HCT116 (cell line): ENCODE data around the gene TMEM134. TPM values are rescaled to one million over a fixed set of nuclear protein-coding genes. Genes with fewer than 3 reads are reported as not detected.

ENCODE experiments used
- ATAC-seq: fragments of 200-7000 bp; cut with Tn5 transposase; 2 replicates; pipeline ENCODE4 v1.9.1; 2020; ENCODE audit warnings: mild to moderate bottlenecking, moderate library complexity
- BruUV-seq: library from RNA; stranded (reverse); fragments of 400-500 nt; replicated peaks from 2 replicates; lab custom pipeline; 2021; lab: Mats Ljungman, UMichigan
- CTCF ChIA-PET: fragments of 300-600 bp; sonication (Branson Sonifier 250); formaldehyde crosslinking; loops from one replicate; lab custom pipeline; 2021; ENCODE audit warnings: antibody characterized with exemption; lab: Charles Lee
- POLR2A ChIA-PET: fragments of 300-600, 350-600 bp; sonication (Branson Sonifier 250); formaldehyde crosslinking; loops from one replicate; lab custom pipeline; 2021; ENCODE audit warnings: antibody characterized with exemption; lab: Charles Lee
- RAD21 ChIA-PET, 2 experiments: fragments of 300-600 bp; sonication (Branson Sonifier 250); formaldehyde crosslinking; loops; one replicate each; lab custom pipeline; 2023; ENCODE audit warnings: low total read pairs in 2 of 2; ENCODE audit not compliant: uncharacterized antibody in 2 of 2, unreplicated experiment in 2 of 2, low non-redundant PET in 1 of 2; lab: Charles Lee
- DNase-seq: peaks from one replicate; pipeline ENCODE4 v3.0.0-alpha.2; 2010; ENCODE audit warnings: low read depth, low spot score
- H2AFZ ChIP-seq: fragments of 200-600 bp; shearing (Covaris generic), sonication (generic); 2 replicates; pipeline ENCODE4 v1.6.1; 2017; ENCODE audit warnings: low read depth, mixed run types, mixed read lengths, antibody characterized with exemption, low read length; ENCODE audit not compliant: poor library complexity, severe bottlenecking
- H3K27ac ChIP-seq: 2 replicates; pipeline ENCODE4 v1.5.1; 2012; ENCODE audit warnings: low read depth, low read length
- H3K27me3 ChIP-seq: fragments of 200-600 bp; sonication (generic); 2 replicates; pipeline ENCODE4 v1.6.1; 2016; ENCODE audit warnings: mixed run types, low read length, mixed read lengths; ENCODE audit not compliant: insufficient read depth
- H3K36me3 ChIP-seq, 2 experiments: fragments of 200-500 bp in 1 of 2; fragments of 200-600 bp in 1 of 2; sonication (Bioruptor generic) in 1 of 2; sonication (generic) in 1 of 2; 2 replicates each; pipeline versions ENCODE4 v1.5.1 to v1.6.1; 2014 to 2016; ENCODE audit warnings: low read length in 2 of 2, inconsistent platforms in 1 of 2, mixed read lengths in 1 of 2, mixed run types in 1 of 2; ENCODE audit not compliant: insufficient read depth in 2 of 2, control insufficient read depth in 1 of 2
- H3K4me1 ChIP-seq, 2 experiments: fragments of 200-600 bp in 1 of 2; sonication (generic) in 1 of 2; 2 replicates each; pipeline versions ENCODE4 v1.5.1 to v1.6.1; 2012 to 2017; ENCODE audit warnings: low read length in 2 of 2, inconsistent platforms in 1 of 2, mild to moderate bottlenecking in 1 of 2, mixed read lengths in 1 of 2, mixed run types in 1 of 2, moderate library complexity in 1 of 2; ENCODE audit not compliant: insufficient read depth in 2 of 2, control insufficient read depth in 1 of 2
- H3K4me2 ChIP-seq: fragments of 200-600 bp; sonication (generic); 2 replicates; pipeline ENCODE4 v1.6.1; 2017; ENCODE audit warnings: mixed run types, low read length, mixed read lengths
- H3K4me3 ChIP-seq, 2 experiments: fragments of 200-600 bp in 1 of 2; sonication (generic) in 1 of 2; replicated peaks in 1 of 2; 2 replicates each; pipeline ENCODE4 v1.5.1; 2011 to 2016; ENCODE audit warnings: low read length in 2 of 2, control low read depth in 1 of 2, low read depth in 1 of 2, mild to moderate bottlenecking in 1 of 2, mixed read lengths in 1 of 2, mixed run types in 1 of 2
- H3K79me2 ChIP-seq: fragments of 200-600 bp; sonication (generic); 2 replicates; pipeline ENCODE4 v1.6.1; 2017; ENCODE audit warnings: mild to moderate bottlenecking, mixed run types, low read length, moderate library complexity, mixed read lengths; ENCODE audit not compliant: insufficient read depth
- H3K9ac ChIP-seq: fragments of 200-600 bp; sonication (generic); 2 replicates; pipeline ENCODE4 v1.6.1; 2016; ENCODE audit warnings: low read length, mixed read lengths
- H3K9me2 ChIP-seq: fragments of 200-600 bp; sonication (generic), shearing (Covaris generic); 2 replicates; pipeline ENCODE4 v1.6.1; 2017; ENCODE audit warnings: mixed run types, mild to moderate bottlenecking, moderate library complexity; ENCODE audit not compliant: insufficient read depth
- H3K9me3 ChIP-seq, 2 experiments: fragments of 200-500 bp in 1 of 2; fragments of 200-600 bp in 1 of 2; sonication (Bioruptor generic) in 1 of 2; sonication (generic) in 1 of 2; 2 replicates each; pipeline ENCODE4 v1.6.1; 2014 to 2017; ENCODE audit warnings: low read length in 2 of 2, mixed read lengths in 2 of 2, inconsistent platforms in 1 of 2, low read depth in 1 of 2, mild to moderate bottlenecking in 1 of 2, mixed run types in 1 of 2, moderate library complexity in 1 of 2; ENCODE audit not compliant: control insufficient read depth in 1 of 2, insufficient read depth in 1 of 2
- H4K20me1 ChIP-seq: fragments of 200-600 bp; sonication (generic), shearing (Covaris generic); 2 replicates; pipeline ENCODE4 v1.6.1; 2017; ENCODE audit warnings: mixed run types, mild to moderate bottlenecking, moderate library complexity; ENCODE audit not compliant: insufficient read depth
- REST ChIP-seq: IDR thresholded peaks from 2 replicates; pipeline ENCODE4 v1.6.1; 2012; ENCODE audit warnings: low read depth
- SRF ChIP-seq: IDR thresholded peaks from 2 replicates; pipeline ENCODE4 v1.6.1; 2012; ENCODE audit warnings: low read depth
- intact Hi-C: fragments of 100-400 bp; cut with micrococcal nuclease; formaldehyde crosslinking; loops from 2 replicates; pipeline ENCODE4 v1.10.0; 2022
- total RNA-seq: library from RNA; stranded (reverse); gene quantifications from one replicate; pipeline ENCODE4 v1.2.1, GENCODE V29; 2021; ENCODE audit not compliant: unreplicated experiment

TMEM134 gene
- total RNA-seq, 1 experiment from 2014 or later = 44.2 TPM

- ChIA-PET POLR2A (no interaction called here), CTCF (no interaction called here), RAD21 (no interaction called here)
- ATAC-seq = no peak
- no peak for DNase-seq
- Histone ChIP-seq H3K9me2 (no peaks in the 10 kb centered on the region), H3K4me1 (no peaks in the 10 kb centered on the region), H4K20me1 (no peaks in the 10 kb centered on the region), H3K4me3 (no peak overlapping the region), H3K36me3 (peaks cover 0 to 5% of the 10 kb centered on the region in 2 experiments; a peak in 2 of 4 replicates), H3K4me2 (no peak overlapping the region), H3K27me3 (no peaks in the 10 kb centered on the region), H3K79me2 (no peaks in the 10 kb centered on the region), H3K9ac (no peak overlapping the region), H2AFZ (no peak overlapping the region), H3K9me3 (no peaks in the 10 kb centered on the region), H3K27ac (no peak overlapping the region; the same call in 1 of the 2 replicates)
- no peak for TF ChIP-seq SRF
- TF ChIP-seq REST = no peak
- intact Hi-C loops = no loop called here
- no TSS peak for BruUV-seq
Observed at GRCh38 chr11:67493548-67494370, 24.7 kb upstream of the TMEM134 start.
